Neural progenitor cell (in vitro differentiated cells): ENCODE data around the gene GHRHR. TPM values are rescaled to one million over a fixed set of nuclear protein-coding genes. Genes with fewer than 3 reads are reported as not detected.

Source experiments
- DNase-seq: peaks from one replicate; pipeline ENCODE4 v3.0.0-alpha.2; 2016; ENCODE audit warnings: low spot score
- H2AFZ ChIP-seq: fragments of 200-600 bp; sonication (generic); replicated peaks from 2 replicates; pipeline ENCODE4 v1.6.1; 2016; ENCODE audit warnings: antibody characterized with exemption
- H3F3A ChIP-seq: fragments of 200-600 bp; sonication (generic); 2 replicates; pipeline ENCODE4 v1.6.1; 2016; ENCODE audit warnings: antibody characterized with exemption, low read depth
- H3K27ac ChIP-seq: fragments of 200-600 bp; sonication (generic); 2 replicates; pipeline ENCODE4 v1.5.1; 2016; ENCODE audit warnings: mild to moderate bottlenecking
- H3K27me3 ChIP-seq: fragments of 200-600 bp; sonication (generic); 2 replicates; pipeline ENCODE4 v1.6.1; 2016; ENCODE audit warnings: mild to moderate bottlenecking, moderate library complexity
- H3K36me3 ChIP-seq: fragments of 200-600 bp; sonication (generic); 2 replicates; pipeline ENCODE4 v1.5.1; 2016
- H3K4me1 ChIP-seq: fragments of 200-600 bp; sonication (generic); 2 replicates; pipeline ENCODE4 v1.6.1; 2016; ENCODE audit warnings: mixed run types
- H3K4me2 ChIP-seq: fragments of 200-600 bp; sonication (generic); 2 replicates; pipeline ENCODE4 v1.6.1; 2016
- H3K4me3 ChIP-seq: fragments of 200-600 bp; sonication (generic); 2 replicates; pipeline ENCODE4 v1.5.1; 2016
- H3K79me2 ChIP-seq: fragments of 200-600 bp; sonication (generic); 2 replicates; pipeline ENCODE4 v1.6.1; 2016; ENCODE audit warnings: low read depth
- H3K9ac ChIP-seq: fragments of 200-600 bp; sonication (generic); 2 replicates; pipeline ENCODE4 v1.6.1; 2016
- H3K9me3 ChIP-seq: fragments of 200-600 bp; sonication (generic); 2 replicates; pipeline ENCODE4 v1.5.1; 2016; ENCODE audit warnings: low read depth
- H4K20me1 ChIP-seq: fragments of 200-600 bp; sonication (generic); 2 replicates; pipeline ENCODE4 v1.6.1; 2016; ENCODE audit warnings: low read depth
- H3K27ac Mint-ChIP-seq: 3 replicates; pipeline ENCODE4 v1.8.0; 2021; ENCODE audit warnings: mixed read lengths
- H3K27me3 Mint-ChIP-seq: 2 replicates; pipeline ENCODE4 v1.8.0; 2022; ENCODE audit warnings: low read depth, mild to moderate bottlenecking, inconsistent platforms, moderate library complexity, mixed read lengths; ENCODE audit not compliant: insufficient read depth
- H3K36me3 Mint-ChIP-seq: 3 replicates; pipeline ENCODE4 v1.8.0; 2021; ENCODE audit warnings: mixed read lengths
- H3K4me1 Mint-ChIP-seq: 3 replicates; pipeline ENCODE4 v1.8.0; 2021; ENCODE audit warnings: mixed read lengths
- H3K4me3 Mint-ChIP-seq: 3 replicates; pipeline ENCODE4 v1.8.0; 2021; ENCODE audit warnings: mild to moderate bottlenecking, moderate library complexity, mixed read lengths
- H3K9me3 Mint-ChIP-seq: 3 replicates; pipeline ENCODE4 v1.8.0; 2020; ENCODE audit warnings: mixed read lengths
- EZH2 ChIP-seq: fragments of 200-600 bp; sonication (generic); IDR thresholded peaks from 2 replicates; pipeline ENCODE4 v1.6.1; 2017; ENCODE audit warnings: antibody characterized with exemption, mild to moderate bottlenecking, moderate library complexity
- EZH2phosphoT487 ChIP-seq: fragments of 200-600 bp; sonication (generic); IDR thresholded peaks from 2 replicates; pipeline ENCODE4 v1.6.1; 2017; ENCODE audit warnings: antibody characterized with exemption
- total RNA-seq: library from RNA; depleted of rRNA; stranded (reverse); fragments of >200 nt; gene quantifications from 2 replicates; pipeline ENCODE4 v1.2.3, GENCODE V29; 2015; ENCODE audit warnings: low replicate concordance
- TF ChIP-seq, protein P1 (sequence below): fragments of 200-600 bp; sonication (generic); IDR thresholded peaks from 2 replicates; pipeline ENCODE4 v1.5.1; 2017; ENCODE audit warnings: antibody characterized with exemption, mild to moderate bottlenecking

The GHRHR gene
- total RNA-seq, 1 donor from 2014 or later: not detected

DNA sequence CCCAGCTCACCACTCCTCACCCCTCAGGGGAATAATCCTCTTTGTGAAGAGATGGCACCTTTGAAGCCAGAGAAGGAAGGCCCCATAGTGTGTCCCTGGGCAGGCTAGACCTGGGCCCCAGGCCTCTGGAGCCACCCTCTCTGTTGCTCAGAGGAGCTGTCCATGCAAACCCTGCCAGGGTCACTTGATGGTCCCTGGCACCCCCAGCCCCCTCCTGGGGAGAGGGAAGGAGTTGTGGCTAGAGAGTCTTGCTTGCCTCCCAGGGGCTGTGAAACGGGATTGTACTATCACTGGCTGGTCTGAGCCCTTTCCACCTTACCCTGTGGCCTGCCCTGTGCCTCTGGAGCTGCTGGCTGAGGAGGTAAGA lies 5.8 kb downstream of the GHRHR start:
- H3K79me2 ChIP-seq: no peaks in the 10 kb centered on the region
- H3K27ac ChIP-seq: no peak overlapping the region
- H3F3A ChIP-seq: no peaks in the 10 kb centered on the region
- DNase-seq: no peak
- no peaks in the 10 kb centered on the region for H3K9me3 ChIP-seq
- H3K4me3 ChIP-seq: no peak overlapping the region
- Mint-ChIP-seq H3K4me3 (no peak overlapping the region), H3K27ac (no peak overlapping the region), H3K9me3 (no peaks in the 10 kb centered on the region), H3K36me3 (no peaks in the 10 kb centered on the region), H3K4me1 (peaks cover 3% of the 10 kb centered on the region), H3K27me3 (peaks cover 4% of the 10 kb centered on the region)
- no peak overlapping the region for H3K9ac ChIP-seq
- H3K4me1 ChIP-seq: no peaks in the 10 kb centered on the region
- no peak overlapping the region for H2AFZ ChIP-seq
- no peaks in the 10 kb centered on the region for H3K36me3 ChIP-seq
- no peak overlapping the region for H3K4me2 ChIP-seq
- H4K20me1 ChIP-seq: no peaks in the 10 kb centered on the region
- peaks cover 15% of the 10 kb centered on the region for H3K27me3 ChIP-seq
- TF ChIP-seq EZH2phosphoT487: no peak
- TF ChIP-seq, protein P1, sequence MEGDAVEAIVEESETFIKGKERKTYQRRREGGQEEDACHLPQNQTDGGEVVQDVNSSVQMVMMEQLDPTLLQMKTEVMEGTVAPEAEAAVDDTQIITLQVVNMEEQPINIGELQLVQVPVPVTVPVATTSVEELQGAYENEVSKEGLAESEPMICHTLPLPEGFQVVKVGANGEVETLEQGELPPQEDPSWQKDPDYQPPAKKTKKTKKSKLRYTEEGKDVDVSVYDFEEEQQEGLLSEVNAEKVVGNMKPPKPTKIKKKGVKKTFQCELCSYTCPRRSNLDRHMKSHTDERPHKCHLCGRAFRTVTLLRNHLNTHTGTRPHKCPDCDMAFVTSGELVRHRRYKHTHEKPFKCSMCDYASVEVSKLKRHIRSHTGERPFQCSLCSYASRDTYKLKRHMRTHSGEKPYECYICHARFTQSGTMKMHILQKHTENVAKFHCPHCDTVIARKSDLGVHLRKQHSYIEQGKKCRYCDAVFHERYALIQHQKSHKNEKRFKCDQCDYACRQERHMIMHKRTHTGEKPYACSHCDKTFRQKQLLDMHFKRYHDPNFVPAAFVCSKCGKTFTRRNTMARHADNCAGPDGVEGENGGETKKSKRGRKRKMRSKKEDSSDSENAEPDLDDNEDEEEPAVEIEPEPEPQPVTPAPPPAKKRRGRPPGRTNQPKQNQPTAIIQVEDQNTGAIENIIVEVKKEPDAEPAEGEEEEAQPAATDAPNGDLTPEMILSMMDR: no peak
- no peak for TF ChIP-seq EZH2

DNA sequence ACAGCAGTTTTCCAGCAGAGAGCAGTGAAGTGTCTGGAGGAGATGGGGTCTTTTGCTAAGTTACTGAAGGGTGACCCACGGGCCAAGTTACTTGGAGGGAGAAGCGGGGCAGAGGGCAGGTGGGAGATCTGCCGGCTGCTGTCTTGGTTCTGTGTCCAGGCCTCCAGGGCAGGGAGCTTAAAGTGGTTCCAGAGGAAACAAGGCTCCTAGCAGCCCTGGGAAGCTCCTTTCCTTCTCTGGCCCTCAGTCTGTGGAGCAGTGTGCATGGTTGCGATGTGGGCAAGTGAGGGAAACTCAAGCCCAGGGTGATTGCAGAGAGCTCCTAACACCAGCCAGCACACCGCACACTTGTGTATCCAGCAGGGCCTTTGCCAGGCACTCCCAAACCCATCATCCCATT lies 6.3 kb downstream of the GHRHR start:
- no peak overlapping the region for H3K4me3 ChIP-seq
- H3K27me3 Mint-ChIP-seq: peaks cover 3% of the 10 kb centered on the region
- DNase-seq: no peak
- no peaks in the 10 kb centered on the region for H3F3A ChIP-seq
- TF ChIP-seq EZH2: no peak
- no peak for TF ChIP-seq EZH2phosphoT487
- TF ChIP-seq, protein P1: no peak
- H3K27me3 ChIP-seq: peaks cover 15% of the 10 kb centered on the region
- no peaks in the 10 kb centered on the region for H3K4me1 ChIP-seq
- no peaks in the 10 kb centered on the region for H3K79me2 ChIP-seq
- H3K9me3 ChIP-seq: no peaks in the 10 kb centered on the region
- H3K4me1 Mint-ChIP-seq: peaks cover 3% of the 10 kb centered on the region
- H3K27ac Mint-ChIP-seq: no peak overlapping the region
- no peaks in the 10 kb centered on the region for H3K36me3 Mint-ChIP-seq
- H3K27ac ChIP-seq: no peak overlapping the region
- H3K36me3 ChIP-seq: no peaks in the 10 kb centered on the region
- no peaks in the 10 kb centered on the region for H4K20me1 ChIP-seq
- H3K4me2 ChIP-seq: no peak overlapping the region
- H2AFZ ChIP-seq: no peak overlapping the region
- H3K9me3 Mint-ChIP-seq: no peaks in the 10 kb centered on the region
- no peak overlapping the region for H3K4me3 Mint-ChIP-seq
- H3K9ac ChIP-seq: no peak overlapping the region

- Histone ChIP-seq H3K9me3 (no peaks in the 10 kb centered on the region), H3K27ac (no peak overlapping the region), H2AFZ (no peak overlapping the region), H3K4me3 (no peak overlapping the region), H3K79me2 (no peaks in the 10 kb centered on the region), H3F3A (no peaks in the 10 kb centered on the region), H3K9ac (no peak overlapping the region), H3K4me2 (no peak overlapping the region), H3K4me1 (no peaks in the 10 kb centered on the region), H4K20me1 (no peaks in the 10 kb centered on the region), H3K36me3 (no peaks in the 10 kb centered on the region), H3K27me3 (peaks cover 15% of the 10 kb centered on the region)
- H3K27ac Mint-ChIP-seq: no peak overlapping the region
- peaks cover 5% of the 10 kb centered on the region for H3K4me1 Mint-ChIP-seq
- no peak overlapping the region for H3K4me3 Mint-ChIP-seq
- peak; percentile 47 for DNase-seq
- no peaks in the 10 kb centered on the region for H3K36me3 Mint-ChIP-seq
- peaks cover 2% of the 10 kb centered on the region for H3K27me3 Mint-ChIP-seq
- TF ChIP-seq EZH2: no peak
- TF ChIP-seq, protein P1: no peak
- TF ChIP-seq EZH2phosphoT487: no peak
- no peaks in the 10 kb centered on the region for H3K9me3 Mint-ChIP-seq
These were observed 6.9 kb downstream of the GHRHR start for GRCh38 chr7:30970594-30971094.
